Activated CD4-positive, alpha-beta T cell treated with anti-CD3 and anti-CD28 coated beads, Interleukin-2, amount 50 U/mL, for 1 hour (primary cell): Measurements from ENCODE around the gene RNF151.
A peak's percentile ranks its signal among the peaks of the same experiment; 100 is the strongest.

Experiments used
- DNase-seq: peaks from one replicate; pipeline ENCODE4 v3.0.0-alpha.2; 2020

RNF151 gene

DNA sequence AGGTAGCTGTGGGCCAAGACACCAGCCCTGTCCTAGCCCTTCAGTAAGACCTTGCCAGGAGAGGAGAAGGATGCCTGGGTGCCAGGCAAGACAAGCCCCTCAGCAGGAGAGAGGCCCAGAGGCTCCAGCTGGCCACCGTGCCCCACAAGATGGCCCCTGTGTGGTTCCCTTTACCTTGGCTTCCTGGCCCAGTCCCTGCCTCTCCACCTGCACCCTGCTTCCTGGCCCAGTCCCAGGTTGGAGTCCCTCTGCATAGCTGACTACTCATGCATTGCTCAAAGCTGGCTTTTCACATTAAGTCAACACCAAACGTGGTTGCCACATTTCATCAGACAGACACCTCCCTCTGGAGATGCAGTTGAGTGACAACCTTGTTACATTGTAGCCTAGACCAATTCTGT lies 27.1 kb downstream of the RNF151 start:
- DNase-seq: no peak

DNA sequence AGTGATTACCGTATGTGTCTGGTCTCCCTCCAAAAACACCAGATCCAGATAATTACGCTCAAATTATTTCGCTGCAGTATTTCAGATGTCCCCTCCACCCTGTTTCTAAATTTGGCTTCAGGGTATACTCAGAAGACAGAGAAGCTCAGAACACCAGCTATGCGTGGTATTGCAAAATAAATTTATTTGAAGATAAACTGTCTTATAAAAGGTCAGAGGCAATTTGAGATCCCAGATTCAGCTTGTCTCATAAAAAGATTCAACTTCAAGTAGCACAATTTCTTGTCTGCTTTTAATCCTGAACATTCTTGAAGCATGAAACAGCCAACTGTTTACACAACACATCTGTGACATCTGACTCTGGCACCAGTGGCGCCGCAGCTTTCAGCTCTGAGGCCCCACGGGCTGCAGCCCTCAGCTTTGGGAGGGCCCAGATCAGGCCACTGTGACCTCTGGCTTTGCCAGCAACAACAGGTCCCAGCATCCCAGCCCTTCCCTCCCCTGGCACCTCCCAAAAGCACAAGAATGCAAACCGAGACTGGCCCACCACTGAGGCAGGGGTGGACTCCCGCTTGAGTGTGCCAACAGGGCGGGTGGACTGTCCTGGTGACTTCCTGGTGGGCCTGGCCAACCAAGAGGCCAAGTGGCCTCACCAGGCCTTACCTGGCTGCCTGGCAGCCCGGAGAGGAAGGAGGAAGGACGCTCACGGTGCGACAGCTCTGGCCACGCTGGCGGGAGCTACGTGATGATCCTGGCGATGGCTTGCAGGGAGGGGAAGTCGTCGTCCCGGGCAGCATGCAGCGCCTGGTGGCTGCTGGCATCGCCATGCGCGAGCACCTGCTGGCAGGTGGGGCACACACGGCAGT lies 31.1 kb downstream of the RNF151 start:
- no peak for DNase-seq

DNA sequence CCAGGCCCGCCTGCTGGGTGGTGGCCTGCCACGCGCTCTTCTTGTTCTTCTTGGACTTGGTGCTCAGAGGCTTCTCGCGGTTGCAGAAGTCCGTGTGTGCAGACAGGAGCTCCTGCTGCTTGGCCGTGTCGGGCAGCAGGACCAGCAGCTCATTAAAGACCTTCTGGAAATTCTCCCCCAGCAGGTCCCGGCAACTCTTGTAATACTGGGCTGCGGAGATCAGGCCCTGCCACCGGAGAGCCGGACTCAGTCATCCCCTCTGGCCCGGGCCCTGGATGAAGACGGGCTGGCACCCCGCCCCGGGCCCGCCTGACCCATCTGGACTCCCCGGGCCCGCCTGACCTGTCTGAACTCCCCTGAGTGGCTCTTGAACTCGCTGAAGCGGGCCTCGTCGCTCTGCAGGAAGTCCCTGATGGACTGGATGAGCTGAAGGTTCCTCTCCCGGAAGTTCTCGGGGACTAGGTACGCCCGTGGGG lies 31.7 kb downstream of the RNF151 start:
- DNase-seq: no peak

DNA sequence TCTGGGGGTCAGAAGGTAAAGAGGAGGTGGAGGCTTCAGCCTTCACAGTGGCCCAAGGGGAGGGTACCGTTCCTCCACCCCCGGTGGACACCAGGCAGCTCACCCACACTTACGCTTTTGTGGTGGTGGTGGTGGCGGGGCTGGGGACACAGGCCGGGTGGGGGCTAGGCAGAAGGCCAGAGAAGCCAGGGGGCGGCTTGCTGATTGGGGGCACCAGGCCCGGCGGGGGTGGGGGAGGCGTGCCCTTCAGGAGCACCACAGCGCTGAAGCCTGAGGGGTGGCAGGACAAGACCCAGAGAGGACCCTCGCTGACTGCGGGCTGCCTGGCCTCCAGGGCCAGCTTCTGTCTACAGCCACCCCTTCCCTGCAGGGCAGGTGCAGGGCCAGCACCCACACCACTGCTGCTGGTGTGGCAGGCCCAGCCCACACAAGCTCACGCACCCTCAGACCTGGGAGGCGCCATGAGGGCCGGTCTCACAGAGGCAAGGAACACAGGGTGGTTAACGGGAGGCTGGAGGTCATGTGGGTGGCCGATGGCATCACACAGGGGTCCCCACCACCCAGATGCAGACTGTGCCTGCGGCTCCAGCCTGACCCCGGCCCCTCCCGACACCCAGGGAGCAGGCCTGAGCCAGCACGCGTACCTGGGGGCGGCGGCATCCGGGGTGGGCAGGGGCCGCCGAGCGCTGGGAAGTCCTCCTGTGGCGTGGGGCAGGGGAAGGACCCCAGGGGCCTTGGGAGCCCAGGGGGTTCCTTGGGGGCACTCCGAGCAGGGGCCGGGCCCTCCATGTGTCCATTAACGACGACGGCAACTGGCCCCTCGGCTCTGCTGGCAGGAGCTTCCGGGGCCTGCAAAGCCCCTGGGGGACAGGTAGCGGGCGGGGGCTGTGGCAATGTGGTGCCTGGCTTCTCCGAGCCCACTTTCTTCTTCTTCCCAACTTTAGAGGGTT lies 32.5 kb downstream of the RNF151 start:
- no peak for DNase-seq

DNA sequence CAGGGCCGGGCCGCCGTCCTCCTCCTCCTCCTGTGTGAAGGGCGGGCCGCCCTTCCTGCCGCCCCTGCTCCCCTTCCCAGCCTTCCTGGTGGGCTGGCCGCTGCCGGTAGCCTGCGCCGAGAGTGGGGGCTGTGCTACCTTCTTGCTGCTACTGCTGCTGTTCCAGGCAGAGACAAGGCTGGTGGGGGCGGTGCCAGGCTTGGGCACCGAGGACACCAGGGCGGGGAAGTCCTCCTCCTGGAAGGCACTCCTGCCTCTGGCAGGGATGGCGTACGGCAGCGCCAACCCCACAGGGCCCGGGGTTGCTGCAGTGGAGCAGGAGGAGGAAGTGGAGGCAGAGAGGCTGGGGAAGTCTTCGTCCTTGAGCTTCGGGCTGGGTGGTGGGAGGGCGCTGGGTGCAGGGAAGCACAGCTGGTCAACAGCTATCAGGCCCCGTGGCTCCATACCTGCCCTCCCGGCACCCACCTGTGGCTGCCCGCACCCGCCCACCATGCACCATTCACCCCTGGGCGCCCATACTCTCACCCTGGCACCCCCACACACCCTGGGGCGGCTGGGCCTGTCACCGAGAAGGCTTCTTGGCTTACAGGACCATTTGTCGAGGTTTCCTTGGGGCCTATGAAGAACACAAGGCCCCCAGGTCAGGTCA lies 33.3 kb downstream of the RNF151 start:
- no peak for DNase-seq

DNA sequence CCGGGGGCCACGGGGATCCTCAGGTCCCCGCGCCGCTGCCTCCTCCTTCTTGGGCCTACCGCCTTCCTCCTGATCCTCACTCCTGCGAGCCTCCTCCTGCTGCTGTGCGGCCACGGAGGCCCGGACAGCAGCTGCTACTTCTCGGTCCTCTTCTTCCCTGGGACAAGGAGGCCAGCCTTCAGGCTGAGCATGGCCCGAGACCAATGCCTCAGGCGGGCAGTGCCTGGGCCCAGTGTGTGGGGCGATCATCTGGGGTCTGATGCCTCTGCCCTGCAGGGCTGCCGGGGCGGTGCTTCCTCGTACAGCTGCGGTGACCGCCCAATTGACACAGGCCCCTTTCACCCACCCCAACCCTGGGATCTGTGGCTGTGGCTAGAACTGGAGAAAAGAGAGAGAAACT lies 34.4 kb downstream of the RNF151 start:
- no peak for DNase-seq

DNA sequence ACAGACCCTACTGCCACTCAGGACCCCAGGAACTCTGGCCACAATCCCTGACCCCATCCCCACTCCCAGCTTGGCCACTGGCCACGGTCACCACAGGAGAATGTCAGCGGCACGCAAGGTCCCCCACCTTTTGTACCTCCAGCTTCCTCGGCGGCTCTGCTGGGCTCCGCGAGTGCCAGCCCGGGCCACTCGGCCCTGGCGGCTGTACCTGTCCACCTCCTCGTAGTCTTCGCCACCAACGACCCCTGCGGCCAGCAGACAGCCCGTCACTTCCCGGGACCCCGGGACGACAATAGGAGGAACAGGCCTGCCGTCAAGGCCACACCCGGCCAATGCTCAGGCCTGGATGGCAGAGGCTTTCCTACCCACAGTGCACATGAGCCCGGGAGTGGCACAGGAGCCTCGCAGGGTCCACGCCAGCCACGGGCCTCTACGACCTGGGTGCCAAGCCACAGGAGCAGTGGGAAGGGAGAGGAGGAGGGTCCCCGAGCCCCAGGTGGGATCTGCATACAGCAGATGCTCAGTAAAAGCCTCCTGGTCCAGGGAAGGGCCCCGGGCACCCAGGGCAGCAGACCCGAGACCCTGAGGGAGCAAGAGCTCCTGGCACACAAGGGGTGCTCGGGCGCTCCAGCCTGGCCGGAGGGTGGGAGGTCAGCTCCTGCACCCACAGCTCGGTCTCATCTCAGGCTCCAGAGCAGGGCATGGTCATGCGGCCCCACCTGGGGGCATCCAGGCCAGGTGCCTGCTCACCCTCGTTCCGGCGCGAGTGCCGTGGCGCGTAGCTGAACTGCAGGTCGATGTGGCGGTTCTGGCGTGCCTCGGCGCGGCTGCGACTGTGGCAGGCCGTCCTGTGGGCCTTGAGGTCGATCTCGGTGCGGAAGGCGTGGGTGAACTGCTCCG lies 35.0 kb downstream of the RNF151 start:
- no peak for DNase-seq

DNA sequence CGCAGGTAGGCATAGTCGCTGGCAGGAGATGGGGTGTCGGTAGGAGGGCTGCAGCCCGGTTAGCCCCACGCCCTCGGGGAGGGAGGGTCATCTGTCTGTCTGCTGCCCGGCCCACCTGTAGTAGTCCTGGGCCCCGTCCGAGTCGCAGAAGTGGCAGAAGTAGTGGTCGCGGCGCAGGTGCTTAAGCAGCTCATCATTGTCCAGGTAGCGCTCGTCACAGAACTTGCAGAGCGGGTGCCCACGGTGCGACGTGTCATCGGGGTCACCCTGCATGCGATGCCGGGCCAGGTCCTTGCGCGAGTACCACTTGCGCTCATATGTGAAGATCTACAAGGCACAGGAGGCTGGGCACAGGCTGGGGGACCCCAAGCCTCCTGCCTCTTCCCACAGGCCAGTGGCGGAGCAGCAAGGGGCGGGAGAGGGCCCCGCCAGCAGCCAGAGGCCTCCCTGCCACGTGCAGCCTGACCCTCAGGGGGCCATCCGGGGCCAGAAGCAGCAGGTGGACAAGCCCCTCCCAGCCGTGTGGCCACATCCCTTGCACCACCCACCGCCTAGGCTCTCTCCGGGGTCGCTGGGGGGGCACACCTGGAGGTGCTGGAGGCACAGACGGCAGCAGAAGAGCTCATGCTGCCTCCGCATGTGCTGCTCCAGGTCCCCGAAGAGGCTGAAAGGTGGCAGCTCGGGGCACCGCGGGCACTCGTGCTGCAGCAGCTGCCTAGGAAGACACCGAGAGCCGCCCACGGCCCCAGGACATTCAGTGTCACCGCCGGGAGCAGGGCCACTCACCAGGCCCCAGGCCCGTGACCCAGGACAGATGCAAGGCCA lies 36.0 kb downstream of the RNF151 start:
- DNase-seq: no peak

DNA sequence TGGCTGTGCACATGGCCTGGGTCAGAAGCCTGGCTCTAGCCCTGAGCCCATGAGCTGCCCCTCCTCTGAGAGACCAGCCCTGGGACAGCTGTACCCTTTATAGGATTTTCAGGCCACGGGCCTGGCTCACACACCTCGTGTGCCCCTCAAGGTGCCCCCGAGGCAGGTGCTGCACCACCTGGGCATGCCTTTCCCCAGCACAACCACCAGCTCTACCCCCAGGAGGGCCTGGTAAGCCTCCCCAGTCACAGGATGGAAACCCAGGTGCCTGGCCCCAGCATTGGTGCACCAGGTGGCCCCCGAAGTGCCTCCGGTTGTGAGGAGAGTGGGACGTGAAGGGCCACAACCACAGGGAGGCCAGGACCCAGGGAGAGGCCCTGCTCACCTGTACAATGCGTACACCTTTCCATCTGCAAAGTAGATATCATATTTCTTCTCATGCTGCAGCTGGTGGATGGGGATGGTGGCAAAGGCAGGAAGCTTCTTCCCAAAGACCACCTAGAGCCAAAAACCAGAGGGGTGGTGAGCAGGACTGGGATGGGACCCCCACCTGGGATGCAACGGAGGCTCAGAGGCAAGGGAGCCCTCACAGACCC lies 36.7 kb downstream of the RNF151 start:
- no peak for DNase-seq

DNA sequence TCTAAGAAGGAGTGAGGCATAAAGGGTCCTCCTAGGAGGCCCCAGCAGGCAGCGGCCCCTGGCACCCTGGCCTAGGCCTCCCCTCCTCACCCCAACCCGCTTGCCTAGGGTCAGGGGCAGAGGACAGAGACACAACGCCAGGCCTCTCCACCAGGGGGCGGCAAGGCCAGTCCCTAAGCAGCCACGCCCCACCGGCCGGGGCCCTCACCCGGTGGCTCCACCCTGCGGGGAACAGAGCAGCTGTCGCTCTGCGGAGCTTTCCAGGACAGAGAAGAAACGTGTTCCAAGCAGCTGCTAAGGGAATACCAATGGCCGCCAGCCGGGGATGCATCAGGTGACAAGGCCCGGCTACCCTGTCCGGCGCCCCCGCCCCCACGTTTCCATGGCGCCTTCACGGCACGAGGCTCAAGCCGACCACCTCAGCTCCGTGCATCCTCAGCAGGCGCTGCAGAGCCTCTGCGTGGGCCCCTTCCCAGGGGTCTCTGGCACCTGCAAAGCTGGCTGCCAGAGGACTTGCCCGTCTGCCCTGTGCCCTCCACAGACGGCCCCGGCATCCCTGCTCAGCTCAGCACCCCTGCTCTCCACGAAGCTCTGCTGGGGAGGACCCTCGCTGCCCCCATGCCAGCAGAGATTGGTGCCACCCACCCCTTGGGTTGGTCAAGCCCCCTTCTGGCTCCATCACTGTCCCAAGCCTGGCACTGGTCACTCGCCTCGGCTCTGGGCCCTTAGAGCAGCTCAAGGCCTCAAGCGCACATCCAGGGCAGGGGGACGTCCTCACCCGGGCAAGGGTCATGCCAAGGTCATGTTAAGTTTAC lies 37.4 kb downstream of the RNF151 start:
- DNase-seq: peak; percentile 89

DNA sequence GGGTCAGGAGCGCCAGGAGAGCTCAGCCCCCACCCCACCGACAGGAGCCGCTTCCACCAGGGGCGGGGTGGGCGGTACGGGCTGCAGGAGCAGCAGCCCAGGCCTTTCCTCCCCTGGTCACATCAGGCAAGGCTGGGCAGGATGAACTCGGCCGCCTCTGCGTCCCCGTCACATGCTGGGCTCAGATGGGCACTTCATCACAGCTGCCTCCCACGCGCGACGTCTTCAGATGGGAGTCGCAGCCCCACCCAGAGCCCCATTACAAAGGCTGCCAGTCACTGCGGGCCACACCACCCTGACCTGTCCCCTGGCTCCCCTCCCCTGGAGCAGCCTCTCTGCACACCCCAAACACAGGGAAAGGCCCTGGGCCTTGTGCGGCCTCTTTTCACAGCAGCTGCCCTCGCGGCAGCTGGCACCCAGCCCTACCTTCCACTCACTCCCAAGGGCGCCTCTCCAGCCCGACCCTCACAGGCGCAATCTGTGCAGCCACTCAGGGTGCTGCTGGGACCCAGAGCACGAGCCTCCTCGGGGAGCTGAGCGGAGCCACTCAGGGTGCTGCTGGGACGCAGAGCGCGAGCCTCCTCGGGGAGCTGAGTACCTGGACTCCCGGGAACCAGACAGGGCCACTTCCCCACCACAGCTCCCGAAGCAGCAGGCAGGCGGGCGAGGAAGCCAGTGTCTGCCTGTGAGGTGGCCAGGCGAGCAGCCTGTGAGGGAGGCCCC lies 38.3 kb downstream of the RNF151 start:
- DNase-seq: no peak

DNA sequence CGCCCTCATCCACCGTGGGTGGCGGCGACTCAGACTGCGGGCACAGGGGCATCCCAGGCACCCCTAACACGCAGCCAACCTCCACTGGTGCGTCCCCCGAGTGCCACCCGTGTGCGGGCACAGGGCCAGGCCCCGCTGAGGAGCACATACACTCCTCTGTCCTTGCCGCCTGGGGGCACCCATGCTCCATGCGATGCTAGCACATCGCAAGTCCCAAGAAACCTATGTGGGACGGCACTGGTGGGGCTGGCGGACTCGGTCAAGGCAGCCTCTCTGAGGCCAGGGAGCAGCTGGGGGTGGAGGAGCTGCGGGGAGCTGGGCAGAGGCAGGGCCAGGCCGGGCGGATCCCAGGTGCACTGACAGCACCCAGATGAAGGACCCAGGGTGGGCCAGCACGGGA lies 39.0 kb downstream of the RNF151 start:
- DNase-seq: no peak

DNA sequence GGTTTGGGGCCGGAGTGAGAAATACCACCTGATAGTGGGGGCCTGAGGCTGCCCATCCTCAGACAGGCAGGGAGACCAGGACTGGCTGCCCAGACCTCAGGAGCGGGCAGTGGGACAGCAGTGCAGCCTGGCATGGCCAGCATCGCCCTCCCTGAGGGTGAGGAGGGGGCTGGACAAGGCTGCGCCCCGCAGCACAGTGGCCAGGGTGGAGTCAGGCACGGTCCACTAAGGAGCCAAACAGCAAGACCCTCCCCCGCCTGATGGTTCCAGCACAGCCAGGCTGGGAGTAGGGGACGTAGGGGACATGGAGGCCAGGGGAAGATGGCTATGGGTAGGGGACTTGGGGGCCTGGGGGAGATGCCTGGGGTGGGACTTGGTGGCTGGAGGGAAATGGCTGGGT lies 39.7 kb downstream of the RNF151 start:
- DNase-seq: no peak

DNA sequence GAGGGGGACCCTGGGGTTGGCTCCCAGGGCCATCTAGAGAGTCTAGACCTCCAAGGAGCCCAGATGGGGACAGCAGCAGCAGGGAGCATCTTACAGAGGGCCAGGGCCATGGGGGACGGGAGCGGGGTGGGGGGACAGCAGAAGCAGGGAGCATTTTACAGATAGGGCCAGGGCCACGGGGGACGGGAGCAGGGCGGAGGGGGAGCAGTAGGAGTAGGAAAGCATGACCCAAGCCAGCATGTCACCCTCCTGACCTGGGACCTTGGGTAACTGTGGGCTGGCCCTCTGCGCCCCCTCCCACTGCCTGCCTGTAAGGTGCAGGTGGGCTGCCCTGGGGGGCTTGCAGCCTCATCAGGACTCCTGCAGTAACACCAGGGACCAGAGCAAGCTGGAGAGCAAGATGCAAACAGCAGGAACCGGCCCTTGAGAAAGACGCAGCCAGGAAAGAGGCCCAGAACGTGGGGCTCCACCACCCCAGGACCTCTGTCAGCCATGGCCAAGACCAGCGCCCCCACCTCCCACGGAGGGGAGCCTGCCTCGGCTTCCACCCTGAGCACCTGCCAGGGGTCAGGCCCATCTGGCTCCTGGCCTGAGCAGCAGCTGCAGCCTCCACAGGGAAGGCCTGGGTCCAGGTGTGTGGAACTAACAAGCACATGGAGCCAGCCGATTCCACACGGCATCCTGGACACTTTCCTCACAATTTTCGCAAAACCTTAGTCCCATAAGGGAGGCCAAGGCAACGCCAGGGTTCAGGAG lies 40.6 kb downstream of the RNF151 start:
- DNase-seq: no peak

DNA sequence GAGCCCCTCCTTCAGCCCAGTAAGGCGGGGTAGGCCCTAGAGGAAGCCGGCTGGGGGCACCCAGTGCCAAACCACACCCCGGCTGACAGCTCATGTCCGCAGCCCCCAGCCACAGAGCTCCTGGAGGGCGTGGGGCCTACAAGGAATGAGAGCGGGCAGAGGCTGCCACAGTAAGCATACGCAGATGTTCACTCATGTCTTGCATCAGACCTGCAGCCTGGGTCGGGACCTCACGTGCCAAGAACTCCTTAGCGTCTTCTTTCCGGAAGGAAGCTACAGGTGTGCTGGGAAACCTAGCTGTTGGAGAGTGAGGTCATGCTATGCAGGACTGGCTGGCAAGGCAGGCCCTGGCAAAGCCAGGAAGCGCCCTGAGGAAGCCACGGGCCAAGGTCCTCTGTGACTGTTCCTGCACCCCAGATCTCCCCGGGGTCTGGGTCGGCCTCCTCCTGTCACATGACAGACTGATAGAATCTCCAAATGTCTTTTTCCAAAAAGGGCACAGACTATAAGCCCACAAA lies 41.4 kb downstream of the RNF151 start:
- DNase-seq: no peak

DNA sequence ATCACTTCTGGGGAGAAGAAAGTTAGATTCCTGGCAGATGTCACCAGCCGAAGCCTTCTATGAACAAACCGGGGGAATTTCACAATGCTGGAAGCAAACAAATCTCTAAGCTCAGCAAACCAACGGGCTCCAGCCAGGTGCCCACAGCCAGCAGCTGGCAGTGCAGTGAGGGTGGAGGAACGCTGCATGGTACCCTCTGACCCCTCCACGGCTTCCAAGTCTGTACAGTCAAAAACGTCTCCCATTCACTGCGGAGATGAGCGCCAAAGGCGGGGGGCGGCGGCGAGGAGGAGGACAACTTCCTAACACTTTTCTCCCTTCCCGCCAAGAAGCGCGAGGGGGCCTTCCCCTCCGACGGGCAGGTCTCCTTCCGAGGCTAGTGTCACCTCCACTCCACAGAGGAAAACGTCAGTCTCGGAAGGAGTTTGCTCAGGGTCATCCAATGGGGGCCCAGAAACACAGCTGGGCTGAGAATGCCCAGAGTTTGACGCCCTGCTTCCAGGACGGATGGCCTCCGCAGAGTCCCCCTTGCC lies 42.0 kb downstream of the RNF151 start:
- no peak for DNase-seq

DNA sequence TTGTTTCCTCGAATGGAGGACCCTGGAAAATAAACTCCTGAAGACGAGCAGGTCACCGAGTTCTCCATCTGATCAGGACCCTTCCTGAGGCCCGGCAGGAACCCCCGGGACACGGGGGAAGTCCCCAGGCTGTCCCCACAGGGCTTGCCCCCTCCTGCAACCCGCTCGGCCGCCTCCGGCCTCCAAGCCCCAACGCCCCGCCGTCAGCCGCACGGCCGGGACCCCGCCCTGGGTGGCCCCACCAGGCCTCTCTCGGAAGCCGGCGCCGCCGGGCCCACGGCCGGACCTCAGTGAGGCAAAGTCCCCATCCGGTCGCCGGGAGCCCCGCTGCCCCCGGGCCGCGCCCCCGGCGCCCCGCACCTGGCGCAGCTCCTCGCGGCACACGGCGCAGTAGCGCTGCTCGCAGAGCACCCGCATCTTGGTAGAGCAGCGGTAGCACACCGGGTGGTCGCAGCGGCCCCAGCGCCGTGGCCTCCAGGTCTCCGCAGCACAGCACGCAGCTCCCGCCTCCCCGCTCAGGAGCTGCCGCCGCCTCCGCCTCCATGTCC lies 42.6 kb downstream of the RNF151 start:
- DNase-seq: no peak
